Measurements from ENCODE around the gene RTN1.

Gene RTN1

DNA sequence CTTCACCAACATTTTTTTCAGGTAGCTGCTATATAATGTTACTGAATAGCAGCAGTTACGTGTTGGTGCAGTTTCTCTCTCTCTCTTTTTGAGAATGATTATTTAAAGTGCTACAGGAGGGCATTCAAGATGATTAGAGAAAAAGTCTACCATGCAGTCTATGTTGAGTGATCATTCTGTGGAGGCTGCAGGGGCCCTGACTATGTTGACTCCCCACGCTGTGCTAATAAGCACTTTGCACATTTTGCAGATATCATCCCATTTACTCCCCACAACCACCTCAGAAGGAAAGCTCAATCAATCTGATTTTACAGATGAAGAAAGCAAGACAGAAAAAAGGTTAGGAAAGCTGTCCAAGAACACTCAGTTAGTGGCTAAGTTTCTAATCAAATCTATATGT lies 87.8 kb downstream of the RTN1 start:
- Histone ChIP-seq H3K36me3 (ENCODE audit: low read length) (no peaks in the 10 kb centered on the region), H3K27me3 (ENCODE audit: low read length) (no peaks in the 10 kb centered on the region), H2AFZ (ENCODE audit: low read depth, low read length, severe bottlenecking) (no peak overlapping the region), H3K4me3 (ENCODE audit: insufficient read depth, low read length, poor library complexity, severe bottlenecking) (no peak overlapping the region), H3K4me2 (ENCODE audit: low read depth, low read length, poor library complexity, severe bottlenecking) (no peak overlapping the region), H3K9me2 (replicated peaks; ENCODE audit: insufficient read depth, low read length) (0 out of 2 replicates have a peak, but pooled peaks cover 4% of the 10 kb centered on the region), H3K9me3 (ENCODE audit: insufficient read depth, low read length) (no peaks in the 10 kb centered on the region), H4K20me1 (ENCODE audit: low read depth, low read length) (no peaks in the 10 kb centered on the region), H3K79me2 (ENCODE audit: insufficient read depth, low read length) (no peaks in the 10 kb centered on the region), H3F3A (ENCODE audit: insufficient read depth) (no peaks in the 10 kb centered on the region), H3K9ac (ENCODE audit: low read length) (no peak overlapping the region), H3K27ac (ENCODE audit: low read depth, low read length) (no peak overlapping the region)
- no peak for TF ChIP-seq CTCF (IDR thresholded peaks at IDR 0.05; ENCODE audit: insufficient read depth, low read length, poor library complexity, severe bottlenecking)
- no peak for TF ChIP-seq EZH2phosphoT487 (conservative IDR thresholded peaks at IDR 0.05; ENCODE audit: low read length)

DNA sequence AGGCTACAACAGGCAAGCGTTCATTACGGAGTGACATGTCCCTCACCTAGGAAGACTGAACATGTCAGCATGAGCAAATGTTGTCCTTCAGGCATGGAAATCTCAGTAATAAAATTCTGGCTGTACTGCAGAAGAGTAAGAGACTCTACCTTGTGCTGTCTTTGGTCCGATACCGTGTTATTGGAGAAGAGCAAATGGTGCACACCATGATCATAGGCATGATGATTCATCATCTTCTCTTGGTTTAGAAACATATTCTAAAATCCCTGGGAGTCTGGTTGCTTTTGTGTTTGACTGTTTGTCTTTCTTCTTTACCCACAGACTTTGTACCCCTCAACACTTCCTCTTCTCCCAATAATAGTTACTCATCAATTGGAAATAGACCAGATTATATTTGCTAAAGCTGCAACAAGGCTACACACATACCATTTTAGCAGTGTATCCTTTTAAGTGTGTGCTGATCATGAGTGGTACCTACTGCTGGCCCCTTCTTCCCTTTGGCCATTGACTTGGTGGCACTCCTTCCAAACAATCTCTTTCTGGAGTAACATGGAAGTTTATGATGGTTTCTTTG lies 93.5 kb downstream of the RTN1 start:
- H3K9ac ChIP-seq (ENCODE audit: low read length) = no peak overlapping the region
- H3K4me2 ChIP-seq (ENCODE audit: low read depth, low read length, poor library complexity, severe bottlenecking) = no peak overlapping the region
- 0 out of 2 replicates have a peak, but pooled peaks cover 4% of the 10 kb centered on the region for H3K9me2 ChIP-seq (replicated peaks; ENCODE audit: insufficient read depth, low read length)

GRCh38 chr14:59776468-59776867 lies 94.1 kb downstream of the RTN1 start:
- Histone ChIP-seq H3K9me3 (ENCODE audit: insufficient read depth, low read length) (no peaks in the 10 kb centered on the region), H3K27ac (ENCODE audit: low read depth, low read length) (no peak overlapping the region), H3F3A (ENCODE audit: insufficient read depth) (no peaks in the 10 kb centered on the region)

More for the DNA sequence above, 93.5 kb downstream of the RTN1 start:
- no peaks in the 10 kb centered on the region for H3F3A ChIP-seq (ENCODE audit: insufficient read depth)
- TF ChIP-seq CTCF (IDR thresholded peaks at IDR 0.05; ENCODE audit: insufficient read depth, low read length, poor library complexity, severe bottlenecking) = no peak
- no peak for TF ChIP-seq EZH2phosphoT487 (conservative IDR thresholded peaks at IDR 0.05; ENCODE audit: low read length)
- H3K9me3 ChIP-seq (ENCODE audit: insufficient read depth, low read length) = no peaks in the 10 kb centered on the region
- H2AFZ ChIP-seq (ENCODE audit: low read depth, low read length, severe bottlenecking) = no peak overlapping the region
- no peaks in the 10 kb centered on the region for H3K36me3 ChIP-seq (ENCODE audit: low read length)
- no peak overlapping the region for H3K27ac ChIP-seq (ENCODE audit: low read depth, low read length)
- H3K4me3 ChIP-seq (ENCODE audit: insufficient read depth, low read length, poor library complexity, severe bottlenecking) = no peak overlapping the region
- H3K79me2 ChIP-seq (ENCODE audit: insufficient read depth, low read length) = no peaks in the 10 kb centered on the region
- H4K20me1 ChIP-seq (ENCODE audit: low read depth, low read length) = no peaks in the 10 kb centered on the region
- no peaks in the 10 kb centered on the region for H3K27me3 ChIP-seq (ENCODE audit: low read length)

More at GRCh38 chr14:59776468-59776867, 94.1 kb downstream of the RTN1 start:
- Histone ChIP-seq H3K36me3 (ENCODE audit: low read length) (no peaks in the 10 kb centered on the region), H3K4me3 (ENCODE audit: insufficient read depth, low read length, poor library complexity, severe bottlenecking) (no peak overlapping the region), H4K20me1 (ENCODE audit: low read depth, low read length) (no peaks in the 10 kb centered on the region), H3K9me2 (replicated peaks; ENCODE audit: insufficient read depth, low read length) (0 out of 2 replicates have a peak, but pooled peaks cover 4% of the 10 kb centered on the region), H3K4me2 (ENCODE audit: low read depth, low read length, poor library complexity, severe bottlenecking) (no peak overlapping the region), H3K79me2 (ENCODE audit: insufficient read depth, low read length) (no peaks in the 10 kb centered on the region), H2AFZ (ENCODE audit: low read depth, low read length, severe bottlenecking) (no peak overlapping the region), H3K27me3 (ENCODE audit: low read length) (no peaks in the 10 kb centered on the region), H3K9ac (ENCODE audit: low read length) (no peak overlapping the region)
- TF ChIP-seq EZH2phosphoT487 (conservative IDR thresholded peaks at IDR 0.05; ENCODE audit: low read length) (no peak), CTCF (IDR thresholded peaks at IDR 0.05; ENCODE audit: insufficient read depth, low read length, poor library complexity, severe bottlenecking) (no peak)
